NCI-H2196 treated with DMSO at 0.1 percent for 48 hours (cell line): ENCODE data around the gene RADIL.

Experiments
- DNase-seq: peaks from one replicate; lab custom pipeline; 2025; ENCODE audit not compliant: unreplicated experiment; lab: John Stamatoyannopoulos, UW

RADIL gene

DNA sequence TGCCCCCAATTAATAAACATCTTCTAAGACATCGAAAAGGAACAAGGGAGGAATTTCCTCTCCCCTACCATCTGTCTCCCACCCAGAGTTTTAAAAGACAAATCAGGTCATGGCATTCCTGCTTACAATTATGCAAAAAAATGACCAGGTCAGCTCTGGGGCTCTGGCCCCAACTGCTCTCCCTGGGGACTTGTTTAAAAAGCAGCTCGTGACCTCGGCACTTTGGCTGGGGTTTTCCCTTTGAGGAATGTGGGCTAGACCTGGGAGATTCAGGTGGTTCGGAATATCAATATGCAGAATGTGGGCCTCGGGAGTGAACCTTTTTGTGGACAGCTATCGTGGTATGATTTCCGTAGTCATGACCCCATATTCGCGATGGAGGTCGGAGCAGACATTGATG, 648 bp upstream of the RADIL start:
- DNase-seq: no peak

DNA sequence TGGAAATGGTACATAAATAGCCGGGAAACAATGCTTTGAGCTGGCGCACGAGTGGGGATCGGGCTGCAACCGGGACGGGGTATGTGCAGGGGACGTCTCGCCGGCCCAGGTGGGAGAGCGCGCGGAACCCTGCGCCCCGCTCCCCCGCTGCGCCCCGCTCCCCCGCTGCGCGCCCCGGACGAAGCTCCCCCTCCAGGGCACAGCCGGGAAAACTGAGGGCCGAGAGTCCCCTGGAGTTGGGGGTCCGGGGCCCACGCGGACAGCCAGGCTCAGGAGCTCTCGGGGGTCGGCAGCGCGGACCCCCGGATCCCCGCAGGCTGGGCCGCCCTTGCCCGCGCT, 514 bp downstream of the RADIL start:
- no peak for DNase-seq

DNA sequence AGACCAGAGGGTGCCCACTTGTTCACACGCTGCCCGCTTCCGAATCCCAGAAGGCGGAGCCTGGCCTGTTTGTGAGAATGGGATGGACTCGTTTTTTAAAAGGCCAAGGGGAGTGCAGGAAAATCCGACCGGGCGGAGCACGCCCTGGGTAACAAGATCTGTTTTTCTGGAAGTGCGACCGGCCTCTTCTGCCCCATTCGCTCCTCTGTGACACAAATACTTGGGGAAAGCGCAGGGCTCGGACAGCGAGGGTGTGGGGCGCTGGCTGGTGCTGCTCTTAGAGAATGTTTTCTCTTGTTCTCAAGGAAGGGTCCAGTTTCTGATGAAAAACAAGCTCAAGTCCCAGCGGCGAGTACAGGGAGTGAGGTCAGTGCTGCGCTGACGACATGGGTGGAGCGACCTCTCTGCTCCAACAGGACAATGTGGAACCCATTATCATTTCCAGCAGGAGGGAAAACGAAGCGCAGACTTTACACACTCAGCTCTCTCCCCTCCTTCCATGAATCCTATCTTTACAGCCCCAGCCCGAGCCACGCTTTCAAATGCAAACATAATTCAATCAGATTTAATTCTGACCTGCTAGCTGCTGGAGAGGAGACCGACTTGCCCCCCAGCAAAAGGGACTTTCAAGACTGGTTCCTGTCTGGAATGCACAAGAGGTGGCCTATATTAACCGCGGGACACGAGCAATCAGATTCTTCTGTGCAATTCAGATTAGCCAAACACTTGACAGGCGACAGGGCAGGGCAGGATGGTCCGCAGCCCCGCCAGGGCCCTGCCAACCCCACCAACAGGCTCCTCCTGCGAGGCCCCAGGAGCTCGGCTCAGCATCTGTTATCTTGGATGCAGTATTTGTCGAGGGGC, 1.1 kb downstream of the RADIL start:
- DNase-seq: no peak

DNA sequence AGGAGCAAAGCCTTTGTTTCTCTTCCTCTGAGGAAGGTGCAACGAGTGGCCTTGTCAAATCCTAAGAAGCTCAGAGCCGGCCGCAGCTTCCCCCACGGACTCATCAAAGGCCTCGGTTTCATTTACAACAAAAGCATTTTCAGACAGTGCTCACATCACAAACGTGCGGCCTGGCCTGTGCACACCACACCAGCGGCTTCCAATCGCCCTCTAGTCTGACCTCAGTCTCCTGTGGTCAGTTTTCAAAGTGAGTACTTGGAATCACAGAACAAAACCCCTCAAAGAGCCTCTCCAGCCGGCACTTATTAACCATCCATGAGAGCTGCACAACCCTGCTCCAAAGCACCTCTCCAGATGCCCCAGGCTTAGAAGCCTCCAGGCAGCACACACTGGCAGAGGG, 3.3 kb downstream of the RADIL start:
- DNase-seq: no peak

DNA sequence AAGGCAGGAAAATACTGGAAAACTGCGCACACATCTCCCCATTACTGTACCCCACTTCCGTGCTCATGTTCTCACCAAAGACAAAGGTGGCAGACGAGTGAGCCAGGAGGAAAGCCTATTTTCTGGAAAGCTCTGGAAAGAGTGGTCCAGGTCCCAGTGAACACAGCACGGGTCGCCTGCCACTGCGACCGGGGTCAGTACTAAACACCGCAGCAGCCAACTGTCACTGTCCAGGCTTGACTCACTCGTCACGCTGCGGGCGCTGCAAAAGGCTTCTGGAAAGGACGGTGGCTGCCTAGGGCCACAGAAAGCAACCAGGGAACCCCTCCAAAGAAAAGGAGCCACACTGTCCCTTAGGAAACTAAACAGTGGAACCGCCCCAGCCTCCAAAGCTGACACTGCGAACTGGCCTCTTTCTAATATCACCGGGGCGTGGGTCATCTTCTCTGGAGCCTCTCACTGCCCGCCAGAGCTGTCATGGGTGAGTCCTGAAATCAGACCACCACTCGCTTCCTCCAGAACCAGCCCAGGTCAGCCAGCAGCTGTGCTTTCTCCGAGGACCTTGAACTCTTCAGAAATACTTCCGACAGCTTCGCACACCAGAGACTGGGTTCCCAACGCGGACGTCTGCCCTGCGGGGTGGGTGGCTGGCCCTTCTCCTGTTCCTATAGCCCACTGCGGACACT, 4.0 kb downstream of the RADIL start:
- no peak for DNase-seq

DNA sequence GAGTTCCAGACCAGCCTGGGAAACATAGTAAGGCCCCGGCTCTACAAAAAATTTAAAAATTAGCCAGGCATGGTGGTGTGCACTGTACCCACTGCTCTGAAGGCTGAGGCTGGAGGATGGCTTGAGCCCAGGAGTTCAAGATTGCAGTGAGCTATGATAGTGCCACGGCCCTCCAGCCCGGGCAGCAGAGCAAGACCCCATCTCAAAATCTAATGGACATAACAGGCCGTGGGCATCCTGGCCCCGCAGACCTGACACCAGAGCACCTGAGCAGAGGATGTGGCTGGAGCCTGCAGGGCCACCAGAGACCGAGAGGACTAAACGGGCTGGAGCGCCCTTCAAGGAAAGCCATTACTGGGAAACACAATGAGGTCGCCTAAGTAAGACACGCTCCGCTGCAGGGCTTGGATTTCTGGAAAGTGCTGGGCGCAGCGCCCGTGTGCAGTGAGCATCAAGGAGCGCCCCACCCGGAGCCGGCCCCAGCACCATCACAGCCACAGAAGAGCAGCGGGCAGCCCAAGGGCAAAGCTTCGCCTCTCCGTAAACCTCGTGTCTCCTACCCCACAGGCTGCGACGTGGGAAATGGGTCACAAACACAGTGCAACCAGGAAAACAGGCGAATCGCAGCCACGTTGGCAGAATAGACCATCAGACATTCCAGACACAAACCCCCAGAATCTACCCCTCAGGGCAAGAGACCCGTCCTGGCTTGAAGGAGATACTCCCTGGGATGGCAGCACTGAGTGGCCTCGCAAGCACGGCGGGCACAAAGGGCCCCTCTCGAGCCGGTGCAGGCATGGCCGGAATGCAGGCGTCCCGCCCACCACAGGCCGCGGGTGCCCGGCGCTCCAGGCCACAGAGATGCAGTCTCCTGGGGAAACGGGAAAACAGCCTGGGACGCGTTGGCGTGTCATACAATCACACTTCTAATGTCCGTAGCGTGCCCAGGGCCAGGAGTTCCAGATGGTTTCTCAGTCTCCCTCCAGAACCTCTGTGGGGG, 4.9 kb downstream of the RADIL start:
- no peak for DNase-seq

DNA sequence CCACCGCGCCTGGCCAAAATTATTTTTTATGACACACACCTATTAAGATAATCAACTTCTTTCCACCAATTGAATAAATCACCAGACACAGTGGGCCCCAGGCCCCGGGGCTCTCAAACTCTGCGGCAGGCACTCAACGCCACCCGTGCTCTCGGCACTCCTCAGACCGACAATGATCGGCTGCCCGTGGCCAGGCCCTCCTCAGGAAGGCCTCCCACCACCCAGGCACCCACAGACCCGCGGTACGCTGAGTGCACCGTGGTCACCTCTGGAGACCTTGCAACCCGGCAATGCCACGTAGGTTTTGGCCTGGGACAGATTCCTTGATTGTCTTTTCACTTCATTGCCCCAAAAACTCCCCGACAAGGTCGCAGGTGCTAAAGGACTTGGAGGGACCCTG, 6.9 kb downstream of the RADIL start:
- no peak for DNase-seq

DNA sequence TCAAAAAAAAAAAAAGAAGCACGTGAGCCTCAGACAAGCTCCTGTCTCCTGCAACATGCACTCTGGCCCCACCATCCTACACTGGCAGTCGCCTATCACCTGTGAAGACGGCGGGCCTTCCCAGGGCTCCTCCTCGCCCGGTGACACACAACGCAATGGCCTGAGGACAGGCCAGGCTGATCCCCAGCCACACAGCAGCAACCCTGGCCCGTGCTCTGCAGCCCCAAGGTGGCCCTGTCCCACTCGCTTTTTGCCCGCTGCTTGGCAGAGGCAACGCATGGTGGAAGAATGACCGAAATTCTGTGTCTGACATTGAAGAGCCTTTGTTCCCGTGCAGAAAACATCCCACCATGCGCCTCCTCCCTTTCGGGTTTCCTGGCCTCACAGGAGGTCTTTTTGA, 8.1 kb downstream of the RADIL start:
- no peak for DNase-seq

DNA sequence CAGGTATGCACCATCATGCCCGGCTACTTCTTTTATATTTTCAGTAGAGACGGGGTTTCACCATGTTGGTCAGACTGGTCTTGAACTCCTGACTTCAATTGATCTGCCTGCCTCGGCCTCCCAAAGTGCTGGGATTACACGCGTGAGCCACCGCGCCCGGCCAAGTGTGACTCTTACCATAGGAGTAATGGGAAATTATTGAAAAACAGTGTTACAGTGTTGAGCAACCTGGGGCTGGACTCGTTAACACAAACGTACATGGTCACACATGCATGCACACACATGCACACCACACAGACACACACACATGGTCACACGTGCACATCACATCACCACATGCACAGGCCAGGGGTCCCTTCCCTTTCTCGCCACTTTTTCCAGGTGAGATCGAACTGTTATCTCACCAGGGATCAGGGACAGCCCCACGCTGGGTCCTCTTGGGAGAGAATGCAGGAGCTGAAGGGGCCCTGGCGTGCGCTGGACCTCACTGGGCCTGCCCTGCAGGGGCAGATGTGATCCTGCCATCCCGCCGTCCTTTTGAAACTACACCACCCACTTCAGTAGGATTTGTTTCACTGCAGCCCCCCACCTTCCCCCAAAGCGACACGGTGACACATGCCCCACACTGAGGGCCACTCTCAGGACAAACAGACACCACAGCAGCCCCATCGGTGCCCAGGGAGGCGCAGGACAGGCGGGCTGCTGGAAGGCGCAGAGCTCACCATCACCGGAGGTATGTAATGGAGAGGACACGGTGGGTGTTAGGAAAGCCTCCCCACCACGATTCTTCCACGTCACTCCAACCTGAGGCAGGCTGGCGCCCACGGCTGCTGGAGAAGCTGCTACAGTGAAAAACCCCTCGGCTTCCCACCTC, 10.2 kb downstream of the RADIL start:
- DNase-seq: no peak

DNA sequence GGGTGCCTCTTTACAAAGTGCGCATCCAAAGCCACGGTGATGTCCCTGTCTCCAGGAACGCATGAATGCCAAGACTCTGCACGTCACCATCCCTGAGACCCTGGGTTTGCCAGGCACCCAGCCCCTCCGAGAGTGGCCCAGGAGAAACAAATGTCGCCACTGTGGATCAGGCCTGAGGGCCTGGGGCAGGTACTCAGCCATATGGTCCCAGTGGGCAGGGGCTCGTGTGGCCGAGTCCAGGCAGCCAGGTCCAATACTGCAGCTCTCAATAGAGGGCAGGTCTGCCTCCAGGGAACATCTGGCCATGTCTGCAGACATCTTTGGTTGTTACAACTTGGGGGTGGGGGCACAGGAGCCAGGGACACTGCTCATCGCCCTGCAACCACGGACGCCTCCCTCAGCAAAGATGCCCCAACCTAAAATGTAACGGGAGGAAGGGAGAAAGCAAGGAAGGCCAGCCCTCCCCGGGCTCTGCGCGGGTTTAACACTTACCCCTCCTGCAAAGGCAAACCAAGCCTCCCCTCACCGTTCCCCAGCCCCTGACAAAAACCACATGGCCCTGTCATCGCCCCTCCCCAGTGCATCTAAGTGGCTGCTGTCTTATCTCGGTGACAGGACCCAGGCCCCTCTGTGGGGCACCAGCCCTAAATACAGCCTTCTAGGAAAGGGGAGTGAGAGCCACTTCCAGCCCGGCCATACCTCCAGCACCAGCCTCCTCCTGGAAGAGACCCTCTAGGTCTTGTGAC, 11.4 kb downstream of the RADIL start:
- no peak for DNase-seq

DNA sequence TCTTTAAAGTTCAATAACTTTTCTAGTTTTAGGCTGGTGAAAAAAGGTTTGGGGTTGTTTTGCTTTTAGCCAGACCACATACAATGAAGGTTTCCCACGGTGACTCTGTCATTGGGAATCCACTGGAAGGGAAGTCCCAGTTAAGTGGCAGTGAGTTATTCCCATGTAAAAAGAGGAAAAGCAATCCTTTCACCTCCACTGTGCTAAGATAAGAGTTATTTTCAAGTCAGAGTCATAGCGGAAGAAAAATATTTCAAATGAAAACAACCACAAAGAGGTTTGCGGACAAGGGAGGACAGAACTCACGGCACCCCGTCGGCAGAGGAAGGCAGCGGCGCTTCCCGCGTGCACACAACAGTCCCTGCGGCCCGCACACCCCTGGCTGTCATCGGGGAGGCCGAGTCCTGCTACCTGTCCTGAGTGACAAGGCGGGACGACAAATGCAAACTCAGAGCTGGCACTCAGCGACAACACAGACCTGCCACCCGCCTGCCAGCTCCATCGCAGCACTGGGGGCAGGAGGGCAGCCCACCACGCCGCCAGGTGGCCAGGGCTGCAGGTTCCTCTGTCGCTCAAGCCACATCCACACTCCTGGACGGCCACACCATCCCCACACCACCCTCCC, 12.3 kb downstream of the RADIL start:
- no peak for DNase-seq

DNA sequence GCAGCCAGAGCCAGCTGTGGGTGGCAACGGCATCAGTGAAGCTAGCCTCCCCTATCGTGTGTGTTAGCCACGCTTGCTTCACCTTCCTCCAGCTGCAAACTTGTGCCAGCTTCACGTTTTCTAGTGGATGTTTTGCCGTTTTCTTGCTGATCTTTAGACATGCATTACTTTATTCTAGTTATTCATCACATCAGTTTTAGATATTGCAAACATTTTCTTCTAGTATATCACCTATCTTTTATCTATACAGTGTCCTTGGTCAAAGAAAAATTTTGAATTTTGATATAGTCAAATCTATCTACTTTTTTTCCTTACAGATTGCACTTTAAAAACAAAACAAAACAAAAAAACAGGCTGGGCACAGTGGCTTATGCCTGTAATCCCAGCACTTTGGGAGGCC, 15.0 kb downstream of the RADIL start:
- no peak for DNase-seq

DNA sequence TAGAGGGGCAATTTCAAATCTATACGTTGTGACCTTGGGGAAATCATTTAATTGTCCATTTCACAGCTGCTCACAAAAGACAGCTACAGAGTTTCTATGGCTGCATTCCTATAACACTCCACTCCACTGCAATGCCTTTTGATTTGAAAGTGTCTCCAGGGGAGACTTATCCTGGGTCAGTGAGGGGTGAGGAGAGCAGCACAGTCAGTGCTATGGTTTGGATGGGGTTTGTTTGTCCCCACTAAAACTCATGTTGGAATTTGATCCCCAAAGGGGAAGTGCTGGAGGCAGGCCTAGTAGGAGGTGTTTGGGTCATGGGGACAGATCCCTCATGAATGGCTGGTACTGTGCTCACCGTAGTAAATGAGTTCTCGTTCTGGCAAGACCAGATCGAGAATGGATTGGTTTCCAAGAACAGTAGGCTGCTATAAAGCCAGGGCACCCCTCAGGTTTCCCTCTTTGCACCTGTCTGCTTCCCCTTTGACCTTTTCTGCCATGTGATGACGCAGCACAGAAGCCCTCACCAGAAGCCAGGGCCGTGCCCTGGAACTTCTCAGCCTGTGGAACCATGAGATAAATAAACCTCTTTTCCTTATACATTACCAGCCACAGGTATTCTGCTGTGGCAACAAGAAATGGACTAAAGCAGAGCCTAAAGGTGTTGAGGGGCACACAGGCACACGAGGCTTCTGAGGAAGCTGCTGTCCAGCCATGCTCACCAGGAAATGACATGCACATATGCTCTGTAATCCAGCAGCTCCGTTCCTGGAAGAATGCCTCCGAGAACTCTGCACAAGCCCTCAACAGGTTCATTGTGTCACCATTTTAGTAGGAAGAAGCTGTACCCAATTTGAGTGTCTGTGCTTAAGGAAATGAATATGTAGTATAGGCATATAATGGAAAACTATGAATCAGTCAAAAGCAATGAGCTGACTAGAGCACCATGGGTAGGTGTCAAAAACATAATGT, 16.7 kb downstream of the RADIL start:
- DNase-seq: no peak

DNA sequence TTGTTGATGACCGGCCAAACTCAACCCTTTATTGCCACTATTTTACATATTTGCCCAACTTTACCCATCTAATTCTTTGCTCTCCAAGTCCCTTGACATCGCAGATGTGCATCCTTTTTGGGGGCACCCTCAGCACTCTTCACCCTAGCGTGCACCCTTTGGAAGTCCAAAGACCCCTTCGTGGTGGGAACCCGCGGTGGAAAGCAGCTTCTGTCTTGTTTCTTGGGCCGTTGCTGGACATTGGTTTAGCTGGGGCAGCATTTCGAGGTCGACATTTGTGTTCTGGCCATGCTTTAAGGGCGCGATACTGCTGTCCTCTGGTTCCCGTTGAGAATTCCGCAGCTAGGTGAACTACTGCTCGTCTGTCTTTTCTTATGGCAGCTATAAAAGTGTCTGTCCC, 21.4 kb downstream of the RADIL start:
- no peak for DNase-seq

DNA sequence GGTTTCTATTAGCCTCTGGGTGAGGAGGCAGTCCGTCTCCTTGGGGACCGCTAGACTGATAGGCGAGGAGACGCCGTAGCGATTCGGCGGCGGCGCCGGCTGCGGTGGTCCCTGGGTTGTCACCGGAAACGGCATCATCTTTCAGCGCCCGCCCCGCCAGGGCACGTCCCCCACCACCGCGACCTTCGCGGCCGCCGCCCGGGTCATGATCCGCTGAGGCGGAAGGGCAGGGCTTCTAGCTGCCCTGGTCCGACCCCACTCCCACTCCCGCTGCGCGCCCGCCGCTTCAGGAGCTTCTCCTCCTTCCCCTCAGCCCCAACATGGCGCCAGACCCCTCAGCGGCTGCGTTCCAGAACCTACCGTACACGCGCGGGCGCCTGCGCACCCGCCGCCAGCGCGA, 21.8 kb downstream of the RADIL start, which contains the start of gene PAPOLB:
Gene PAPOLB (minus strand): TSS at position 358 of the 400 bp plus-strand sequence. CDS start 220 bp downstream, at position 138.
- no peak for DNase-seq

DNA sequence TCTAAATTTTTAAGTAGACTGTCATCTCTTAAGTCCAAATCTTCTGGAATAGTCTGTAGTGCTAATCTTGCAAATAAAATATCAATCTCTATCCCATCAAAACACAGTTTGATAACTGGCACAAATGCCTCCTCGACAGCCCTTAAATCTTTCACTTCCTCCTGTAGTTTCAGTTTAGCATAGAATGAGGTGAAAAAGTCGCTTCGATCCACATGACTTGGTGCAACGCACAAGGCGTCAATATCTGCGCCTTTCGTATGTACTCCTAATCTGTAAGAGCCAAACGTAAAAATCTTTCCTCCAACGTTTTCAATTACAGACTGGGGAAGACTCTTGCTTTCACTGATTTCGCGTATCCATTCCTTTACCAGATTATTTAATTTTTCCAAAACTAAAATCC, 22.3 kb downstream of the RADIL start:
- no peak for DNase-seq

DNA sequence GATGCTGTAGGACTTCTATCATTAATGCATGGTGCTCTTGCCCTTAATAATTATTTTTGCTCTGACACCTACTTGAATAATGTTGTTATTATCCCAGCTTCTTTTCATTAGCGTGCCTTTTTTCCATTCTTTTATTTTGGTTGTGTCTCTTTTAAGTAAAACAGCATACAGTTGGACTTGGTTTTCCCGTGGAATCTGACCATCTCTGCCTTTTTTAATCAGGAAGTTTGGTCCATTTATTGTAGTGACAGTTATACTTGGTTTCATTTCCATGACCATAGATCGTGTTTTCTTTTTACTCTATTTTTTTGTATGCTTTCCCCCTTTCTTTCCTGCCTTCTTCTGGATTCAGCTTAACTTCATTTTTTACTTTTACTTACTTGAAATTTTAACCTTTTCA, 26.3 kb downstream of the RADIL start:
- DNase-seq: no peak
